HCT116 (cell line): ENCODE results near the gene TMSB10. TPM values are rescaled to one million over a fixed set of nuclear protein-coding genes. Genes with fewer than 3 reads are reported as not detected.
"Not testable (repeated sequence)": the region's sequence is repeated elsewhere in the genome, so short reads cannot be mapped to it uniquely, and the experiment has no call there.

ENCODE experiments used
- ATAC-seq: fragments of 200-7000 bp; cut with Tn5 transposase; 2 replicates; pipeline ENCODE4 v1.9.1; 2020; ENCODE audit warnings: mild to moderate bottlenecking, moderate library complexity
- BruUV-seq: library from RNA; stranded (reverse); fragments of 400-500 nt; replicated peaks from 2 replicates; lab custom pipeline; 2021; lab: Mats Ljungman, UMichigan
- CTCF ChIA-PET: fragments of 300-600 bp; sonication (Branson Sonifier 250); formaldehyde crosslinking; loops from one replicate; lab custom pipeline; 2021; ENCODE audit warnings: antibody characterized with exemption; lab: Charles Lee
- POLR2A ChIA-PET: fragments of 300-600, 350-600 bp; sonication (Branson Sonifier 250); formaldehyde crosslinking; loops from one replicate; lab custom pipeline; 2021; ENCODE audit warnings: antibody characterized with exemption; lab: Charles Lee
- RAD21 ChIA-PET, 2 experiments: fragments of 300-600 bp; sonication (Branson Sonifier 250); formaldehyde crosslinking; loops; one replicate each; lab custom pipeline; 2023; ENCODE audit warnings: low total read pairs in 2 of 2; ENCODE audit not compliant: uncharacterized antibody in 2 of 2, unreplicated experiment in 2 of 2, low non-redundant PET in 1 of 2; lab: Charles Lee
- DNase-seq: peaks from one replicate; pipeline ENCODE4 v3.0.0-alpha.2; 2010; ENCODE audit warnings: low read depth, low spot score
- H2AFZ ChIP-seq: fragments of 200-600 bp; shearing (Covaris generic), sonication (generic); 2 replicates; pipeline ENCODE4 v1.6.1; 2017; ENCODE audit warnings: low read depth, mixed run types, mixed read lengths, antibody characterized with exemption, low read length; ENCODE audit not compliant: poor library complexity, severe bottlenecking
- H3K27ac ChIP-seq: 2 replicates; pipeline ENCODE4 v1.5.1; 2012; ENCODE audit warnings: low read depth, low read length
- H3K27me3 ChIP-seq: fragments of 200-600 bp; sonication (generic); 2 replicates; pipeline ENCODE4 v1.6.1; 2016; ENCODE audit warnings: mixed run types, low read length, mixed read lengths; ENCODE audit not compliant: insufficient read depth
- H3K36me3 ChIP-seq, 2 experiments: fragments of 200-500 bp in 1 of 2; fragments of 200-600 bp in 1 of 2; sonication (Bioruptor generic) in 1 of 2; sonication (generic) in 1 of 2; 2 replicates each; pipeline versions ENCODE4 v1.5.1 to v1.6.1; 2014 to 2016; ENCODE audit warnings: low read length in 2 of 2, inconsistent platforms in 1 of 2, mixed read lengths in 1 of 2, mixed run types in 1 of 2; ENCODE audit not compliant: insufficient read depth in 2 of 2, control insufficient read depth in 1 of 2
- H3K4me1 ChIP-seq, 2 experiments: fragments of 200-600 bp in 1 of 2; sonication (generic) in 1 of 2; 2 replicates each; pipeline versions ENCODE4 v1.5.1 to v1.6.1; 2012 to 2017; ENCODE audit warnings: low read length in 2 of 2, inconsistent platforms in 1 of 2, mild to moderate bottlenecking in 1 of 2, mixed read lengths in 1 of 2, mixed run types in 1 of 2, moderate library complexity in 1 of 2; ENCODE audit not compliant: insufficient read depth in 2 of 2, control insufficient read depth in 1 of 2
- H3K4me2 ChIP-seq: fragments of 200-600 bp; sonication (generic); 2 replicates; pipeline ENCODE4 v1.6.1; 2017; ENCODE audit warnings: mixed run types, low read length, mixed read lengths
- H3K4me3 ChIP-seq, 2 experiments: fragments of 200-600 bp in 1 of 2; sonication (generic) in 1 of 2; replicated peaks in 1 of 2; 2 replicates each; pipeline ENCODE4 v1.5.1; 2011 to 2016; ENCODE audit warnings: low read length in 2 of 2, control low read depth in 1 of 2, low read depth in 1 of 2, mild to moderate bottlenecking in 1 of 2, mixed read lengths in 1 of 2, mixed run types in 1 of 2
- H3K79me2 ChIP-seq: fragments of 200-600 bp; sonication (generic); 2 replicates; pipeline ENCODE4 v1.6.1; 2017; ENCODE audit warnings: mild to moderate bottlenecking, mixed run types, low read length, moderate library complexity, mixed read lengths; ENCODE audit not compliant: insufficient read depth
- H3K9ac ChIP-seq: fragments of 200-600 bp; sonication (generic); 2 replicates; pipeline ENCODE4 v1.6.1; 2016; ENCODE audit warnings: low read length, mixed read lengths
- H3K9me2 ChIP-seq: fragments of 200-600 bp; sonication (generic), shearing (Covaris generic); 2 replicates; pipeline ENCODE4 v1.6.1; 2017; ENCODE audit warnings: mixed run types, mild to moderate bottlenecking, moderate library complexity; ENCODE audit not compliant: insufficient read depth
- H3K9me3 ChIP-seq, 2 experiments: fragments of 200-500 bp in 1 of 2; fragments of 200-600 bp in 1 of 2; sonication (Bioruptor generic) in 1 of 2; sonication (generic) in 1 of 2; 2 replicates each; pipeline ENCODE4 v1.6.1; 2014 to 2017; ENCODE audit warnings: low read length in 2 of 2, mixed read lengths in 2 of 2, inconsistent platforms in 1 of 2, low read depth in 1 of 2, mild to moderate bottlenecking in 1 of 2, mixed run types in 1 of 2, moderate library complexity in 1 of 2; ENCODE audit not compliant: control insufficient read depth in 1 of 2, insufficient read depth in 1 of 2
- H4K20me1 ChIP-seq: fragments of 200-600 bp; sonication (generic), shearing (Covaris generic); 2 replicates; pipeline ENCODE4 v1.6.1; 2017; ENCODE audit warnings: mixed run types, mild to moderate bottlenecking, moderate library complexity; ENCODE audit not compliant: insufficient read depth
- EGR1 ChIP-seq: IDR thresholded peaks from 2 replicates; pipeline ENCODE4 v1.6.1; 2012; ENCODE audit warnings: low read depth
- ELF1 ChIP-seq: IDR thresholded peaks from 2 replicates; pipeline ENCODE4 v1.6.1; 2012; ENCODE audit warnings: low read depth, borderline replicate concordance
- EZH2phosphoT487 ChIP-seq: fragments of 200-600 bp; IDR thresholded peaks from 2 replicates; pipeline ENCODE4 v1.6.1; 2018; ENCODE audit warnings: antibody characterized with exemption, borderline replicate concordance
- POLR2A ChIP-seq: IDR thresholded peaks from 2 replicates; pipeline ENCODE4 v1.7.0; 2011; ENCODE audit warnings: borderline replicate concordance; ENCODE audit not compliant: insufficient read depth, insufficient read length; ENCODE audit errors: extremely low read depth
- POLR2AphosphoS5 ChIP-seq: IDR thresholded peaks from 2 replicates; pipeline ENCODE4 v1.6.1; 2011; ENCODE audit warnings: mild to moderate bottlenecking, low read depth, low read length, moderate library complexity
- RAD21 ChIP-seq: IDR thresholded peaks from 2 replicates; pipeline ENCODE4 v1.6.1; 2012; ENCODE audit warnings: low read depth, mild to moderate bottlenecking
- SIN3A ChIP-seq: IDR thresholded peaks from 2 replicates; pipeline ENCODE4 v1.6.1; 2012; ENCODE audit warnings: low read depth
- SP1 ChIP-seq: IDR thresholded peaks from 2 replicates; pipeline ENCODE4 v1.6.1; 2012; ENCODE audit warnings: low read depth
- SRF ChIP-seq: IDR thresholded peaks from 2 replicates; pipeline ENCODE4 v1.6.1; 2012; ENCODE audit warnings: low read depth
- TCF7L2 ChIP-seq: IDR thresholded peaks from 2 replicates; pipeline ENCODE4 v1.7.0; 2011; ENCODE audit warnings: borderline replicate concordance, inconsistent platforms; ENCODE audit not compliant: insufficient read depth, insufficient read length; ENCODE audit errors: extremely low read depth
- YY1 ChIP-seq: IDR thresholded peaks from 2 replicates; pipeline ENCODE4 v1.6.1; 2011; ENCODE audit warnings: low read length, low read depth, moderate library complexity, mild to moderate bottlenecking; ENCODE audit not compliant: insufficient replicate concordance; ENCODE audit errors: extremely low read depth
- intact Hi-C: fragments of 100-400 bp; cut with micrococcal nuclease; formaldehyde crosslinking; loops from 2 replicates; pipeline ENCODE4 v1.10.0; 2022
- total RNA-seq: library from RNA; stranded (reverse); gene quantifications from one replicate; pipeline ENCODE4 v1.2.1, GENCODE V29; 2021; ENCODE audit not compliant: unreplicated experiment
- TF ChIP-seq, protein P1 (sequence below): IDR thresholded peaks from 2 replicates; pipeline ENCODE4 v1.6.1; 2012; ENCODE audit warnings: low read depth
- TF ChIP-seq, protein P2 (sequence below): IDR thresholded peaks from 2 replicates; pipeline ENCODE4 v1.6.1; 2012
- TF ChIP-seq, protein P3 (sequence below): IDR thresholded peaks from 2 replicates; pipeline ENCODE4 v1.6.1; 2011; ENCODE audit warnings: mild to moderate bottlenecking, low read length, moderate library complexity; ENCODE audit not compliant: insufficient replicate concordance; ENCODE audit errors: extremely low read depth
- TF ChIP-seq, protein P4 (sequence below): IDR thresholded peaks from 2 replicates; pipeline ENCODE4 v1.6.1; 2012

Gene TMSB10
- total RNA-seq, 1 experiment from 2014 or later, result 2,677 TPM

DNA sequence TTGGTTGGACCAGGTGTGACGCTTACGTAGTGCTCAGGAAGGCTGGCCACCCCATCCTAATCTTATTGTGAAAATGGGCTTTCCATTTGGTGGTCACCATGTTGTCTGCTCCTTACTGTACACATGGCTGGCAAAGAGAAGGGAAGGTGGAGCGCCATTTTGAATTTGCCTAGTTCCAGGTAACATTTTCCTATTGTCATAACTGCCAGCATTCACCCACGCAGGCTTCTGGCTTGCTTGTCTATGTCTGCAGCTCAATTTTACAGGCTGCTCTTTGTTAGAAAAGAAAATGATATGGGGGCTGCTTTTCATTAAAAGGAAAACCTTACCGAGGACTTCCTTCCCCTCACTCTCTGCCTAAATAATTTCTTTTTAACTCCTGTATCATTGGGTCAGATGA lies 12.4 kb downstream of the TMSB10 start:
- RAD21 ChIA-PET, H2AFZ ChIP-seq, H3K9me2 ChIP-seq, intact Hi-C loops, H3K4me3 ChIP-seq, H3K9ac ChIP-seq, H4K20me1 ChIP-seq, H3K4me2 ChIP-seq, DNase-seq, ATAC-seq, H3K36me3 ChIP-seq, BruUV-seq, H3K79me2 ChIP-seq, H3K9me3 ChIP-seq, H3K27me3 ChIP-seq, H3K27ac ChIP-seq: not testable (repeated sequence)
- ChIA-PET CTCF (interaction anchor here (0.8 kb wide), 1 partner anchor 8 kb away, joined by 4 read pairs; no protein-coding TSS in a partner anchor), POLR2A (interaction anchor here (1.5 kb wide), 1 partner anchor 11 kb away, joined by 7 read pairs; no protein-coding TSS in a partner anchor)
- H3K4me1 ChIP-seq, result peaks cover 23 to 34% of the 10 kb centered on the region in 2 experiments

DNA sequence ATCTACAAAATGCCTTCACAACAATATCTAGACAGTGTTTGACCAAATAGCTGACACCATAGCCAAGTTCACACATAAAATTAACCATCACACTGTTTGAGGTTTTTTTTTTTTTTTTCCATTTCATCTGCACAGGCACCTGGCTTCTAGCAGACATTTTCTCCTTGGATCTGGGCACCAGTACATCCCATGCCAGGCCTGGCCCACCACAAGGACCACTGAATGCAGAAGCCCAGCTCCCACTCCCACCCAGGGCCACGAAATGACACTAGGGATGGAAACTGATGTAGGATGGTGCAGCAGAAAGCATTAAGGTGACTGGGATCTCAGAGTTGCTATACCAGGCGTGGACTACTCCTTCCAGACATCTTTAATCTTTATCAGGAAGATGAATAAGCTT lies 13.0 kb downstream of the TMSB10 start:
- Histone ChIP-seq H2AFZ (no peak overlapping the region), H3K9ac (0 out of 2 replicates have a peak overlapping the region, but pooled peaks have one; percentile 72), H3K4me3 (no peak overlapping the region), H3K9me2 (no peaks in the 10 kb centered on the region), H3K27ac (peak overlapping the region; percentile 87), H3K9me3 (no peaks in the 10 kb centered on the region), H3K36me3 (no peaks in the 10 kb centered on the region), H3K4me1 (peaks cover 23 to 34% of the 10 kb centered on the region in 2 experiments), H4K20me1 (no peaks in the 10 kb centered on the region), H3K27me3 (no peaks in the 10 kb centered on the region), H3K79me2 (no peaks in the 10 kb centered on the region), H3K4me2 (no peak overlapping the region)
- ChIA-PET RAD21 (no interaction called here), CTCF (no interaction called here), POLR2A (interaction anchor here (1.0 to 9.0 kb wide), 2 partner anchors 12 to 40 kb away, joined by 4 to 163 read pairs; partner anchors contain the start of gene TMSB10)
- DNase-seq (no peak), ATAC-seq (no peak)
- BruUV-seq, result no TSS peak
- intact Hi-C loops, result no loop called here
- no peak for TF ChIP-seq SRF
- TF ChIP-seq ELF1, result no peak
- no peak for TF ChIP-seq EZH2phosphoT487
- TF ChIP-seq, protein P1, sequence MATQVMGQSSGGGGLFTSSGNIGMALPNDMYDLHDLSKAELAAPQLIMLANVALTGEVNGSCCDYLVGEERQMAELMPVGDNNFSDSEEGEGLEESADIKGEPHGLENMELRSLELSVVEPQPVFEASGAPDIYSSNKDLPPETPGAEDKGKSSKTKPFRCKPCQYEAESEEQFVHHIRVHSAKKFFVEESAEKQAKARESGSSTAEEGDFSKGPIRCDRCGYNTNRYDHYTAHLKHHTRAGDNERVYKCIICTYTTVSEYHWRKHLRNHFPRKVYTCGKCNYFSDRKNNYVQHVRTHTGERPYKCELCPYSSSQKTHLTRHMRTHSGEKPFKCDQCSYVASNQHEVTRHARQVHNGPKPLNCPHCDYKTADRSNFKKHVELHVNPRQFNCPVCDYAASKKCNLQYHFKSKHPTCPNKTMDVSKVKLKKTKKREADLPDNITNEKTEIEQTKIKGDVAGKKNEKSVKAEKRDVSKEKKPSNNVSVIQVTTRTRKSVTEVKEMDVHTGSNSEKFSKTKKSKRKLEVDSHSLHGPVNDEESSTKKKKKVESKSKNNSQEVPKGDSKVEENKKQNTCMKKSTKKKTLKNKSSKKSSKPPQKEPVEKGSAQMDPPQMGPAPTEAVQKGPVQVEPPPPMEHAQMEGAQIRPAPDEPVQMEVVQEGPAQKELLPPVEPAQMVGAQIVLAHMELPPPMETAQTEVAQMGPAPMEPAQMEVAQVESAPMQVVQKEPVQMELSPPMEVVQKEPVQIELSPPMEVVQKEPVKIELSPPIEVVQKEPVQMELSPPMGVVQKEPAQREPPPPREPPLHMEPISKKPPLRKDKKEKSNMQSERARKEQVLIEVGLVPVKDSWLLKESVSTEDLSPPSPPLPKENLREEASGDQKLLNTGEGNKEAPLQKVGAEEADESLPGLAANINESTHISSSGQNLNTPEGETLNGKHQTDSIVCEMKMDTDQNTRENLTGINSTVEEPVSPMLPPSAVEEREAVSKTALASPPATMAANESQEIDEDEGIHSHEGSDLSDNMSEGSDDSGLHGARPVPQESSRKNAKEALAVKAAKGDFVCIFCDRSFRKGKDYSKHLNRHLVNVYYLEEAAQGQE, result no peak
- TF ChIP-seq POLR2AphosphoS5, result no peak
- TF ChIP-seq SP1, result no peak
- TF ChIP-seq, protein P2, sequence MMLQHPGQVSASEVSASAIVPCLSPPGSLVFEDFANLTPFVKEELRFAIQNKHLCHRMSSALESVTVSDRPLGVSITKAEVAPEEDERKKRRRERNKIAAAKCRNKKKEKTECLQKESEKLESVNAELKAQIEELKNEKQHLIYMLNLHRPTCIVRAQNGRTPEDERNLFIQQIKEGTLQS, result no peak
- TF ChIP-seq POLR2A, result no peak
- TF ChIP-seq YY1, result no peak
- TF ChIP-seq TCF7L2, result no peak
- TF ChIP-seq RAD21, result no peak
- TF ChIP-seq, protein P3, sequence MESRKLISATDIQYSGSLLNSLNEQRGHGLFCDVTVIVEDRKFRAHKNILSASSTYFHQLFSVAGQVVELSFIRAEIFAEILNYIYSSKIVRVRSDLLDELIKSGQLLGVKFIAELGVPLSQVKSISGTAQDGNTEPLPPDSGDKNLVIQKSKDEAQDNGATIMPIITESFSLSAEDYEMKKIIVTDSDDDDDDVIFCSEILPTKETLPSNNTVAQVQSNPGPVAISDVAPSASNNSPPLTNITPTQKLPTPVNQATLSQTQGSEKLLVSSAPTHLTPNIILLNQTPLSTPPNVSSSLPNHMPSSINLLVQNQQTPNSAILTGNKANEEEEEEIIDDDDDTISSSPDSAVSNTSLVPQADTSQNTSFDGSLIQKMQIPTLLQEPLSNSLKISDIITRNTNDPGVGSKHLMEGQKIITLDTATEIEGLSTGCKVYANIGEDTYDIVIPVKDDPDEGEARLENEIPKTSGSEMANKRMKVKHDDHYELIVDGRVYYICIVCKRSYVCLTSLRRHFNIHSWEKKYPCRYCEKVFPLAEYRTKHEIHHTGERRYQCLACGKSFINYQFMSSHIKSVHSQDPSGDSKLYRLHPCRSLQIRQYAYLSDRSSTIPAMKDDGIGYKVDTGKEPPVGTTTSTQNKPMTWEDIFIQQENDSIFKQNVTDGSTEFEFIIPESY, result no peak
- TF ChIP-seq SIN3A, result no peak
- TF ChIP-seq EGR1, result no peak
- TF ChIP-seq, protein P4, sequence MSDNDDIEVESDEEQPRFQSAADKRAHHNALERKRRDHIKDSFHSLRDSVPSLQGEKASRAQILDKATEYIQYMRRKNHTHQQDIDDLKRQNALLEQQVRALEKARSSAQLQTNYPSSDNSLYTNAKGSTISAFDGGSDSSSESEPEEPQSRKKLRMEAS, result no peak
